NCI-H345 treated with DMSO at 0.1 percent for 48 hours (cell line): ENCODE results near the gene IL23R.

Experiments used
- DNase-seq: peaks from one replicate; lab custom pipeline; 2025; ENCODE audit not compliant: unreplicated experiment; lab: John Stamatoyannopoulos, UW

IL23R gene

DNA sequence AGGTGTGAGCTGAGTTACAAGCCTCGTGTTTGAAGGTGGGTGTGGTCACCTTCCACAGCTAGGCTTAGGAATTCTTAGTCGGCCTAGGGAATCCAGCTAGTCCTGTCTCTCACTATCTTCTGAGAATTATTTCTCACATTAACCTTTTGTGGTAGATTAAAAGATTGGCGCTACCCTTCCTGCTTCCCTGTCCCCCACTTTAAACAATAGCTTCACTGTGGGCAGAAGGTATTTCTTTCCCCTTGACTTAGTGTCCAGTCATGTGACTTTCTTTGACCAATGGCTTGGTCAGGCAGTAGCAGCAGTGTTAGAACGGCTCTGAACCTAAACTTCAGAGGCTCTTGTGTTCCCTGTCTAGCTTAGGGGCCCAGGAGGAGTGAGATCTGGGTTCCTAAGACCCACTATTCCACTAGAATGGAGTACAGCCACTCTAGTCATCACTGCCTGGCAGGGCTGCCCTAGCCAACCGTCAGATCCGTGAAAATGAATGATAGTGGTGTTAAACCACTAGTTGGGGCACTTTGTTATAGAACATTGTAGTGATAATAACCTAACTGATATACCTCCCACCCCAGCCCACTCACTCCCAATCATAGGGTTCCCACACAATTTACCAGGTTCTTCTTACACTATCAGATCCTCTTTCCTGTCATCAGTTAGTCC, 17.6 kb upstream of the IL23R start:
- DNase-seq = no peak

DNA sequence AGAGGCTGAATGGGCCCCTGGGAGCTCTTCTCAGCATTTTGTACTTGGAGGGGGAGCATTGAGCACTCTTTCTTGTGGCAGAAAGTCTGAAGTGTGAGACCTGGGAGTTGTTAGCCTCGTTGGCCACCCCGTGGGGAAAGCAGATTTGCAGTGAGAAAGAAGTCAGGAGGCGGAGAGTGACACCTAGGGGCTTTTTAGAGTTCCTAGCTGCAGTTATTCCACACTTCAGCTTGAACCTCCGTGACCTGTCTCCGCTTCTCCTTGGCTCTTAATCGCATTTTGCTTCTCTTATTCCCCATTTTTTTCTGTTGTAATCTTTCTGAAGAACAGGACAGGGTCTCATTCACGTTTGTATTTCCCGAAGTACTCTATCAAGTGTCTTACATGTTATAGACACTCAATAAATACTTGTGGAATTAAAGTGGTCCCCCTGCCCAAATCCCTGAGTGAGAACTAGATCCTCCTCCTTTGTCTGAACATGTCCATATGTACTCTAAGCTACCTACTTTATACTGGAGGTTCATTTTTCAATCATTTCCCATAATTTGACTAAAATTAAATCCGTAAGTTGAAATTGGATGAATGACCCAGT, 17.0 kb upstream of the IL23R start:
- no peak for DNase-seq

DNA sequence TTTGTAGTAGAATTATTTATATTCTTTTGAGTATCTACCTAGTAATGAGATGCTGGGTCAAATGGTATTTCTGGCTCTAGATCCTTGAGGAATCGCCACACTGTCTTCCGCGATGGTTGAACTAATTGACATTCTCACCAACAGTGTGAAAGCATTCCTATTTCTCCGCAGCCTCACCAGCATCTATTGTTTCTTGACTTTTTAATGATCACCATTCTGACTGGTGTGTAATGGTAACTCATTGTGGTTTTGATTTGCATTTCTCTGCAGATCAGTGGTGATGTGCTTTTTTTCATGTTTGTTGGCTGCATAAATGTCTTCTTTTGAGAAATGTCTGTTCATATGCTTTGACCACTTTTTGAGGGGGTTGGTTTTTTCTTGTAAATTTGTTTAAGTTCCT, 15.3 kb upstream of the IL23R start:
- no peak for DNase-seq

DNA sequence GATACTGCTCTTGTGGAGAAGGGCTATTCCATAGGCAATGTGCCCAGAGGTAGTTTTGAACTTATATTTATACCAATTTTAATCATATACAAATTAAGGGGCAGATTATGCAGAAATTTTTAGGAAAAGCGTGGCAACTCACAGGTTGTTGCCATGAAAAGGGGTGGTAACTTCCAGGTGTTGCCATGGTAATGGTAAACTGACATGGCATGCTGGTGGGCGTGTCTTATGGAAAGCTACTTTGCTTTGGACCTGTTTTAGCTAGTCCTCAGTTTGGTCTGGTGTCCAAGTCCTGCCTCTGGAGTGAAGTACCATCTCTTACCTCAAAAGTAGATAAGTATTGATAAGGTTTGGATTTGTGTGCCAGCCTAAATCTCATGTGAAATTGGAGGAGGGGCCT, 7.9 kb upstream of the IL23R start:
- no peak for DNase-seq

DNA sequence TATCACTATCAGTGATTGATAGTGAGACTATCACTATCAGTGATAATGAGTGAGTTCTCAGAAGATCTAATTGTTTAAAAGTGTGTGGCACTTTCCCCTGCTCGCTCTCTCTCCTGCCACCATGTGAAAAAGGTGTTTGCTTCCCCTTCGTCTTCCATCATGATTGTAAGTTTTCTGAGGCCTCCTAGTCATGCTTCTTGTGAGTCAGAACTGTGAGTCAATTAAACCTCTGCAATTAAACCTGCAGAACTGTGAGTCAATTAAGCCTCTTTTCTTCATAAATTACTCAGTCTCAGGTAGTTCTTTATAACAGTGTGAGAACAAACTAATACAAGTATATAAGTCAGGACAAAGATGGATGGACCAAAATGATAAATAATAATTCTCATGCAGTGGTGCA, 7.0 kb upstream of the IL23R start:
- DNase-seq = no peak

DNA sequence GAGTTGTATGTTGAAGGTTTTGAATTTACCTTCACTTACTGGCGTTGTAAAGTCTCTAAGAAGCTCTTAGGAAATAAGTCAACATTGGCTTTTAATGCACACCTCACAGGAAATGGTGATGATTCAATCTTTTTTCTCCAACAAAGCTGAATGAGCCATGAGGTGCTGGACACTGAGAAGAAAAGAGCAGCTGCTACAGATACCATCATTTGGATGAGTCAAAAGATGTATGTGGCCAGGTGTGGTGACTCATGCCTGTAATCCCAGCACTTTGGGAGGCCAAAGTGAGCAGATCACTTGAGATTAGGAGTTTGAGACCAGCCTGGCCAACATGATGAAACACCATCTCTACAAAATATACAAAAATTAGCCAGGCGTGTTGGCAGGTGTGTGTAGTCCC, 3.3 kb upstream of the IL23R start:
- no peak for DNase-seq

DNA sequence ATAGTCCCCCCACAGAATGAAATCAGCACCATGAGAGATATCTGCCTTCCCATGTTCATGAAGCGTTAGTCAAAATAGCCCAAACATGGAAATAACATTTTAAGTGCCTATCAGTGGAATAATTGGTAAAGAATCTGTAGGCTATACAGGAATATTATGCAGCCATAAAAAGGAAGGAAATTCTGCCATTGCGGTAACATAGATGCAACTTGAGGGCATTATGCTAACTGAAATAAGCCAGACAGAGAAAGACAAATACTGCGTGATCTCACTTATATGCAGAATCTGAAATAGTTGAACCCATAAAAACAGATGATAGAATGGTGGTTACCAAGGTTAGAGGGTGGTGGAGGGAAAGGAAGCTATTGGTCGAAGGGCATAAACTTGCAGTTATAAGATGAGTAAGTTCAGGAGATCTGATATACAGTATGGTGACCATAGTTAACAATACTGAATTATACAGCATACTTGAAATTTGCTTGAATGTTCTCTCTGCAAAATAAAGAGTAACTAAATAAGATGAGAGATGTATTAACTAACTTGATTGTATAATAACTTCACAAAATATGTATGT, 699 bp upstream of the IL23R start:
- DNase-seq = no peak

DNA sequence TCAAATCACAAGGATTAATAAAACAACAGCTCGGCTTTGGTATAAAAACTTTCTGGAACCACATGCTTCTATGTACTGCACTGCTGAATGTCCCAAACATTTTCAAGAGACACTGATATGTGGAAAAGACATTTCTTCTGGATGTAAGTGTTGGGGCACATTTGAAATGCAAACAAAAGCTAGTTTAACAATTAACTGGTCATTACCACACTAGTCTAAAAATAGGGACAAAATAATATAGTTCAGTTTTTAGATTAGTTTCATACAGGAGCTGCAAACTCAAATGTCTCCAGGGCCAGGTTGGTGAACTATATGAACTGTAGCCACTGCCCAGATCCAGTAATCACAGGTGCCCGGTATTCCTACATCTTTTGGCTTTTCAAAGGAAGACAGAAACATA, 3.2 kb downstream of the IL23R start:
- no peak for DNase-seq

DNA sequence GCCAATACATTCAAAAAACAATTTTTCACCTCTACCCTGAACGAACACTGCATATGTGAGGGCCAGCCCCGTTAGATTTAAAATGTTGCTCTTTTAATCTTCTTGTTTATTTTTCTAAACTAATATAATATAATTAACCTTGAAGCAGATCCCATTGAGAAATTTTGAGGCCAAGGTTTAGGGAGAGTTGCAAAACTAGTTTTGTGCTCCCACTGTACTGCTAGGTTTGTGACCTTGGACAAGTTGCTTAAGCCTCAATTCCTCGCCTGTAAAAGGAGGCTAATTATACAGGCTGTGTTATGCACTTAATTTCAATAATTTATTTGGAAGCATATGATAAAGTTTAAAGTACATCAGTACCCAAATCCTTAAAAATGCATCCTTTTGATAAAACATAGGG, 3.7 kb downstream of the IL23R start:
- DNase-seq = no peak

DNA sequence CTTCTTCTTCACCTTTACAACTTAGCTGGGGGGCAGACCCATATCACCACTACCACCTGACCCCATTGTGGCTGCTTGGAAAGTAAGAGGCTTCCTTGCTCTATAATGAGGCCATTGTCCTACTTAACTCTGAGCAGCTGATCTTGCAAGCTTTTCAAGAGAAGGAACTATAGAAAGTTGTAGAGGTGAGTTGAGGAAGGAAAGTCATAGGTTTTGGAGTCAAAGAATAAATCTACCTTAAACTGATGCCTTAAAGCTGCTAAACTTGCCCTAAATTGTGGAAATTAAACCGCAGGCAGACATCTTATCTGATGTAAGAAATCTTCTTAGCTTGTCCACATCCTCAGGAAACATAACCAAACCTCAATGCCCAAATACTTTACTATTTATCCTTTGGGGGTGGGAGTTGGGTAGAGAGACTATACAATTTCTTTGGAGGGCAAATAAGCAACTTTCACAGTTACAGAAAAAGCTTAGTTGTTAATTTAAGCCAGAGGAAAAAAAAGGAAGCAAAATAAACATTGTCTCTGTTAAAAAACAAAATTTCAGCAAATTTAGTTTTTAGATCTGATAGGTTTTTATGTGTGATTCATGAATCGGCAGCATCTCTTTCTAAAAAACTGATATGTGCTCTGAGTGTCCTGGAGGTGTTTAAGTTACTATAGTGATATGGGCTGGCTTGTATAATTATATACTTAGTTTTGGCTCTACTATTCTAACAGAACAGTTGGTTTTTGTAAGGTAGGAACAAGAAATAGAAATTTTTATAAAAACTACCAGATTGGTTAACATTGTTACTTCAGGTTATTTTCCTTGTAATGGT, 4.7 kb downstream of the IL23R start:
- DNase-seq = no peak

DNA sequence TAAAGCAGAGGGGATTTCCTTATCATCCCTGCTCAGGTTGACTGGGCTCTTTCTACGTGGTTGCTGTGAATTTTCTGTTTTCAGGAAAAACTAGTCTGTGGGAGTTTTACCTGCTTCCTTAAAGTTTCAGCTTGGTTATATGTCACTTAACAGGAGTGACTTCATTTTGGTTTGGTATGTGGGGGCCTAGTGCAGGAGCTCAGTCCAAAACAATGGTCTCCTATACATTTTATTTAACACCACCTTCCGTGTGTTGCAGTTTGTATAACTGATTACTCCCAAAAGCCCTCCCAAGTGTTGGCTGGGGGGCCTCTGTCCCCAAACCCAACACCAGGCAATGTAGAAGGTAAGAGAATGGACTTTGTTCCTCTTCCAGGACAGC, 5.3 kb downstream of the IL23R start:
- DNase-seq = no peak

DNA sequence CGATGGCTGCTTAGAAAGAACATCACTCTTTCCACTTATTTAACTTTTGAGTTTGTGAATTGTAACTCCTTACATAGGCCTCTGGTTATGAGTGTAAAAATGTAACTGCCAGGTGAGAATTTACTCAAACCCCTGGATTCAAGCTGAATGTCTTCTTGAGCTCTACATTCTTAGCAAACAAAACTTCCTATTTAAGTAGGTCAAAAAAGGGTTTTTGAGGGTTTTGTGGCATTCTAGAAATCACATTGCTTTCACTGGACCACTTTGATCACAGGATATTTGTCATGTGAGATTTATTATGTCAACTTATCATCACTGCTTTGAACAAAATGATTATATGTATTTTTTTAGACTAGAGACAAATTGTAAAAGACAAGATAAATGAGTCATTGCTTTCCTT, 5.7 kb downstream of the IL23R start:
- DNase-seq = no peak

DNA sequence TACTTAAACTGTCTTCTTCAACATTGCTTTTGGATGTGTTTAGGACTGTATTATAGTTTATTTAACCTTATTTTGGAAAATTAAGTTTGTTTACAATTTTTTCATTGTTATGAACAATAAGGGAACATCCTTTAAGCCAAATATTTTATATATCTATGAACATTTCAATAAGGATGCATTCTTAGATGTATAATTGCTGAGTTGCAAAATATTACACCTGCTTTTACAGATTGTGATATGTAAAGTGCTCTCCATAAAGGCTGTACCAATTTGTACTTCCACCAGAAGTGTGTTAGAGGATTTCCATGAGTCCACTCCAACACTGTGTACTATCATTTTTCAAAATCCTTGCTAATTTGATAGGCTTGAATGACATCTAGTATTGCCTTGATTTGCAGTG, 7.7 kb downstream of the IL23R start:
- no peak for DNase-seq

DNA sequence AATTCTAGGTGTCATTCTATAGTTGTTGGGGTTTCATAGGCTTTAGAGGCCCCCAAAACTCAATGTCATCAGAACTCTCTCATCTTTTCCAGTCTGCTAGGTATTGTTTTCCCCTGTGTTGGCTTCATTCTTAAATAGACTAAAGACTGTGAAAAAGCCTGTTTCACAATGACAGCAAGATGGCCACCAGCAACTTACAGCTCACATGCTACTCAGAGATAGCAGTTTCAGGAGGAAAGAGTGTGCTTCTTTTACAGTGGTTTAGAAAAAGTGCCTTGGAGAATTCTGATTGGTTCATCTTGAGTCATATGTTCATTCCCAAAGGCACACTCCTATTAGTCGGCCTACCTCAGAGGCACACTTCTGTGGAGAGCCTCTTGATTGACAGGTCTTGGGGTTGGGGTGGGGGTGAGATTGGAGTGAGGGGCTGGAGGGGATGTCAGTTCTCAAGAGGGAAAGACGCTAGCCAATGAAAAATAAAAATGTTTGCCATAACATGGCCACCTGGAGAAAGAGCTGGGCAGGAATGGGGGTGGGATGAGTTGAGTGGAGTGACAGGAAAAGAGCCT, 8.5 kb downstream of the IL23R start:
- DNase-seq = no peak

DNA sequence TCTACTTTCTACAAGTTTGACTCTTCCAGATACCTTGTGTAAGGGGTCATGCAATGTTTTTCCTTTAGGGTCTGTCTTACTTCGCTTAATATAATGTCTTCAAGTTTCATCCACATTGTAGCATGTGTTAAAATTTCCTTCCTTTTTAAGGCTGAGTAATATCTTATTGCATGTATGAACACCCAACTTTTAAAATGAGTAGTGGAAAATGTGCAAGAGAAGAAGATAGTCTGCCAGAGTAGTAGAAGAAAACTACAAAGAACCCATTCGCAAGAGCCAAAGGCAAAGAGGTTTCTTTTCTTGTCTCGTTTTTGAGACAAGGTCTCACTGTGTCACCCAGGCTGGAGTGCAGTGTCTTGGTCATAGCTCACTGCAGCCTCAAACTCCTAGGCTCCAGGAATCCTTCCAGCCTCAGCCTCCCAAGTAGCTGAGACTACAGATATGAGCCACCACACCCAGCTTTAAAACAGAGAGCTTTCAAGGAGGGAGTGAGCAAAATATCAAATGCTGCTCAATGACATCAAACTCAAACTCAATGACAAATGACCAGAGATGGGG, 9.4 kb downstream of the IL23R start:
- DNase-seq = no peak

DNA sequence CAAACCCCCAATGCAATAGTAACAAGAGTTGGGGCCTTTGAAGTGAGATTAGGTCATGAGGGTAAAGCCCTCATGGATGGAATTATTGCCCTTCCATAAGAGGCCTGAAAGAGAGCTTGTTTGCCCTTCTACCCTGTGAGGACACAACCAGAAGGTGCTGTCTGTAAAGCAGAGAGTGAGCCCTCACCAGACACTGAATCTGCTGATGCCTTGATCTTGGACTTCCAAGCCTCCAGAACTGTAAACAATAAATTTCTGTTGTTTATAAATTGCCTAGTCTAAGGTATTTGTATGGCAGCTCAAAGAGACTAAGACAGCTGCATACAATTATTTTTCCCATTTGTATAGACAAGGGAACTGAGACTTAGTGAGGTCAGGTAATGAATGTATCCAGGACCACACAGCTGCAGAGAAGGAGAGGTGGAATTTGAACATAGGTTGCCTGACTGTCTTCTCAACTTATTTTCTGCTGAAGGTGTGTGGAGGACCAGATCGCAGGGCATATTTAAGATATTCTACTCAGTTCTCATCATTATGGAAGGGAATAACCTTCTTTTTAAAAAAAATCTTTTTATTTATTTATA, 18.7 kb downstream of the IL23R start:
- DNase-seq = no peak

DNA sequence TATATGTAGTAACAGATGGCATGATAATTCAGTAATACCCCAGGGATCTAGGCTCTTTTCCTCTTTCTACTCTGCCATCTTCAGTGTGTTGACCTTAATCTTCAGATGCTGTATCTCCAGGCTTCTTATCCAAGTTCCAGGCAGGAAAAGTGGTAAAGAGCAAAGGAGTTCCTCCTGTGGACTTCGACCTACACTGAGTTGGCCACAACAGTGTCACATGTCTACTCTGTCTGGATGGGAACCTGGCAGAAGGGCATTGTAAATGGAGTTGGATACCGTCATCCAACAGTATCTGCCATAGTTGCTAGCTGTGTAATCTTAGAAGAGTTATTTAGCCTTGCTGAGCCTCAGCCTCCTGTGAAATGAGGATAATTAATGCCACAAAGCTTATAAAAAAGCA, 21.9 kb downstream of the IL23R start:
- DNase-seq = no peak

DNA sequence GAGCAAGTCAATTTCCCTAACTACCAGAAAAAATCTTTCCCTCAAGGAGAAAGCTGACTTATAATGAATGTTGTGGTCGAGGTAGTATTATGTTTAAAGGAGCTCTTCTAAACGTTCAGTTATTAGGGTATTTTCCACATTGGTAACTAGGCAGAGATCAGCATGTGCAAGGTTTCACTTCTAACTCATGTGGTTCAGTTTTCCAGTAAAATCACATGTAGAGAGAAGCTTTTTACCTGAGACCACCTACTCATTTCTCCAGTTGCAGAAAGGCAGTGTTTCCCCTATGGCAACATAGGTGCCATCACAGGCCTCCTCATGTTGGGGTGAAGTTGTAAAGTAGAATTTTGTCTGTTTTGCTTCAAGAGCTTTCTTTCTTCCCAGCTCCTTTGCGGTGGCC, 23.7 kb downstream of the IL23R start:
- DNase-seq = no peak

DNA sequence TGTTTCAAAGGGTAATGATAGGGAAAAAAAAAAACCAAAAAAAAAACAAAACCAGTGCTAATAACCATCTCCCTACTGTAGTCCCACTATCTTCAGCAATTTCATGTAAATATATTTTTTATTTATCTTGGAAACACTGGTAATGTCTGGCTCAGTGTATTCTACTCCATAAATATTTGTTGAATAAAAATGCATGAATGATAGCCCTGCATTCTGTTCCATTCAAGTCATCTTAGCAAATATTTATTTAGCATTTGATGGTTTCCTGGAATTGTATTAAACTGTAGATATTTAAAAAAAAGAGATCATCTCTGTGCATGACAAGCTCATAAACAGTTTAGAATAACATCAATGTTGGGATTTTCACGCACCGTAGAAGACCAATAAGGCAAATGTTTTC, 24.2 kb downstream of the IL23R start:
- no peak for DNase-seq

DNA sequence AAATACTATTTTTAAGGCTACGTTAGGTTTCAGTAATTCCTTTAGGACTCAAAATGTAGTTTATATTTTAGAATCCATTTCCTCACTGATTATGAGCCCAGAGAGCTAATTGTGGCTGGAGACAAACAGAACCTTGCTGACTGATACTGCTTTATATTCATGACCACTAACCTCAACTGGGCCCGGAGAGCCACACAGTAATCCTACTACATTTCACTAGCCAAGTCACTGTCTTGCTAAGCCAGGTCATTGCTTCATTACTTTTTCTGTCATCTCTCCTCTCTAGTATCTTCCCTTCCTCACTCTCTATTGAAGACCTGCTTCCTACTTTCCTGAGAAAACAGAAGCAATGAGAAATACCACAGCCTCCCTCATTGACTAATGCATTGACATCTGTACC, 24.7 kb downstream of the IL23R start:
- DNase-seq = no peak
